Panc1 (cell line): ENCODE data around the gene ACOXL. TPM values are rescaled to one million over a fixed set of nuclear protein-coding genes. Genes with fewer than 3 reads are reported as not detected.

Experiments
- ATAC-seq: fragments of 200-7000 bp; cut with Tn5 transposase; 2 replicates; pipeline ENCODE4 v1.9.1; 2020; ENCODE audit warnings: mild to moderate bottlenecking, moderate library complexity
- BruUV-seq: library from RNA; stranded (reverse); fragments of 400-500 nt; replicated peaks from 2 replicates; lab custom pipeline; 2021; lab: Mats Ljungman, UMichigan
- CTCF ChIA-PET: fragments of 300-600 bp; sonication (Branson Sonifier 250); formaldehyde crosslinking; loops from one replicate; lab custom pipeline; 2022; ENCODE audit warnings: antibody characterized with exemption; lab: Charles Lee
- POLR2A ChIA-PET: fragments of 300-600 bp; sonication (Branson Sonifier 250); formaldehyde crosslinking; loops from one replicate; lab custom pipeline; 2022; ENCODE audit warnings: antibody characterized with exemption; lab: Charles Lee
- DNase-seq: peaks from one replicate; pipeline ENCODE4 v3.0.0-alpha.2; 2010; ENCODE audit warnings: low read depth, low spot score
- H3K27ac ChIP-seq: 2 replicates; pipeline ENCODE4 v1.5.1; 2011; ENCODE audit warnings: mild to moderate bottlenecking, low read length, inconsistent platforms
- H3K27me3 ChIP-seq: fragments of 200-500 bp; sonication (Bioruptor generic); 2 replicates; pipeline ENCODE4 v1.6.0; 2014; ENCODE audit warnings: low read length, inconsistent platforms; ENCODE audit not compliant: control insufficient read depth, insufficient read depth
- H3K36me3 ChIP-seq: fragments of 200-500 bp; sonication (Bioruptor generic); 2 replicates; pipeline ENCODE4 v1.5.1; 2014; ENCODE audit warnings: inconsistent platforms, mild to moderate bottlenecking, low read length, moderate library complexity; ENCODE audit not compliant: control insufficient read depth, insufficient read depth
- H3K4me1 ChIP-seq: 2 replicates; pipeline ENCODE4 v1.5.1; 2011; ENCODE audit warnings: inconsistent platforms, mild to moderate bottlenecking, low read length, moderate library complexity; ENCODE audit not compliant: control insufficient read depth, insufficient read depth
- H3K4me3 ChIP-seq, 2 experiments: 2 replicates each; pipeline ENCODE4 v1.5.1; 2011 to 2012; ENCODE audit warnings: low read depth in 2 of 2, low read length in 2 of 2, mild to moderate bottlenecking in 2 of 2, inconsistent platforms in 1 of 2, moderate library complexity in 1 of 2
- H3K9me3 ChIP-seq: fragments of 200-500 bp; sonication (Bioruptor generic); 2 replicates; pipeline ENCODE4 v1.5.1; 2014; ENCODE audit warnings: low read depth, mild to moderate bottlenecking, inconsistent platforms, low read length, moderate library complexity; ENCODE audit not compliant: control insufficient read depth, insufficient read depth
- POLR2AphosphoS5 ChIP-seq: IDR thresholded peaks from 2 replicates; pipeline ENCODE4 v1.6.1; 2012; ENCODE audit warnings: mild to moderate bottlenecking, low read depth, low read length, moderate library complexity
- SIN3A ChIP-seq: IDR thresholded peaks from 2 replicates; pipeline ENCODE4 v1.6.1; 2012; ENCODE audit warnings: low read depth, mild to moderate bottlenecking, low read length, moderate library complexity, borderline replicate concordance; ENCODE audit not compliant: insufficient read depth
- TCF7L2 ChIP-seq: IDR thresholded peaks from 2 replicates; pipeline ENCODE4 v1.6.1; 2011; ENCODE audit warnings: mild to moderate bottlenecking, low read depth, low read length, inconsistent platforms
- in situ Hi-C: cut with HindIII; loops from 2 replicates; pipeline ENCODE4 v1.10.0; 2016; ENCODE audit warnings: low sequenced_read_pairs, low pct_unique_long_range_greater_than_20kb
- intact Hi-C: fragments of 100-400 bp; cut with micrococcal nuclease; formaldehyde crosslinking; loops from one replicate; pipeline ENCODE4 v1.10.0; 2022; ENCODE audit not compliant: unreplicated experiment
- total RNA-seq: library from RNA; stranded (reverse); gene quantifications from one replicate; pipeline ENCODE4 v1.2.1, GENCODE V29; 2021; ENCODE audit not compliant: unreplicated experiment
- TF ChIP-seq, protein P1 (sequence below): fragments of 450-650 bp; IDR thresholded peaks from 2 replicates; pipeline ENCODE4 v1.5.1; 2017; ENCODE audit warnings: mild to moderate bottlenecking
- TF ChIP-seq, protein P2 (sequence below), 2 experiments: IDR thresholded peaks; 2 replicates each; pipeline ENCODE4 v1.6.1; 2011 to 2012; ENCODE audit warnings: low read depth in 2 of 2, control low read depth in 1 of 2, low read length in 1 of 2, mild to moderate bottlenecking in 1 of 2, moderate library complexity in 1 of 2; ENCODE audit not compliant: insufficient read depth in 1 of 2

ACOXL gene
- total RNA-seq, 1 experiment from 2014 or later = 4.9 TPM

DNA sequence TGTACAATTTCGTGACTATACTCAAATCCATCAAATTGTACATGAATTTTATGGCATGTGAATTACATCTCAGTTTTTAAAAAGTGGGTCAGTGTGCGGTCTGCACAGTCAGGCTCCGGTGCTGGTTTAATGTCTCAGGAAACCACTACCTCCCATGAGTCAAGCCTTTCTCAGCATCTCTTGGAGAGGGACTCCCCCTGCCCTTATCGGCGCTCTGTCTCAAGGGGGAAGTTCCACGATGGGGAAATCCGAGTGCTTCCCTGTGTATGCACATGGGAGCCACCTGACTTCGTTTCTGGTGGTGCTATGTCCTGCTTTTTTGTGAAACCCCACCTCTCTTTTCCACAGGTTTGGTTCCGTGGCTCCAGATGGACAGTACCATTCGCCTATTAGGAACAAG, 72.5 kb downstream of the ACOXL start:
- TF ChIP-seq TCF7L2 (no peak), POLR2AphosphoS5 (no peak), SIN3A (no peak)
- TF ChIP-seq, protein P1, sequence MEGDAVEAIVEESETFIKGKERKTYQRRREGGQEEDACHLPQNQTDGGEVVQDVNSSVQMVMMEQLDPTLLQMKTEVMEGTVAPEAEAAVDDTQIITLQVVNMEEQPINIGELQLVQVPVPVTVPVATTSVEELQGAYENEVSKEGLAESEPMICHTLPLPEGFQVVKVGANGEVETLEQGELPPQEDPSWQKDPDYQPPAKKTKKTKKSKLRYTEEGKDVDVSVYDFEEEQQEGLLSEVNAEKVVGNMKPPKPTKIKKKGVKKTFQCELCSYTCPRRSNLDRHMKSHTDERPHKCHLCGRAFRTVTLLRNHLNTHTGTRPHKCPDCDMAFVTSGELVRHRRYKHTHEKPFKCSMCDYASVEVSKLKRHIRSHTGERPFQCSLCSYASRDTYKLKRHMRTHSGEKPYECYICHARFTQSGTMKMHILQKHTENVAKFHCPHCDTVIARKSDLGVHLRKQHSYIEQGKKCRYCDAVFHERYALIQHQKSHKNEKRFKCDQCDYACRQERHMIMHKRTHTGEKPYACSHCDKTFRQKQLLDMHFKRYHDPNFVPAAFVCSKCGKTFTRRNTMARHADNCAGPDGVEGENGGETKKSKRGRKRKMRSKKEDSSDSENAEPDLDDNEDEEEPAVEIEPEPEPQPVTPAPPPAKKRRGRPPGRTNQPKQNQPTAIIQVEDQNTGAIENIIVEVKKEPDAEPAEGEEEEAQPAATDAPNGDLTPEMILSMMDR = no peak
- TF ChIP-seq, protein P2, sequence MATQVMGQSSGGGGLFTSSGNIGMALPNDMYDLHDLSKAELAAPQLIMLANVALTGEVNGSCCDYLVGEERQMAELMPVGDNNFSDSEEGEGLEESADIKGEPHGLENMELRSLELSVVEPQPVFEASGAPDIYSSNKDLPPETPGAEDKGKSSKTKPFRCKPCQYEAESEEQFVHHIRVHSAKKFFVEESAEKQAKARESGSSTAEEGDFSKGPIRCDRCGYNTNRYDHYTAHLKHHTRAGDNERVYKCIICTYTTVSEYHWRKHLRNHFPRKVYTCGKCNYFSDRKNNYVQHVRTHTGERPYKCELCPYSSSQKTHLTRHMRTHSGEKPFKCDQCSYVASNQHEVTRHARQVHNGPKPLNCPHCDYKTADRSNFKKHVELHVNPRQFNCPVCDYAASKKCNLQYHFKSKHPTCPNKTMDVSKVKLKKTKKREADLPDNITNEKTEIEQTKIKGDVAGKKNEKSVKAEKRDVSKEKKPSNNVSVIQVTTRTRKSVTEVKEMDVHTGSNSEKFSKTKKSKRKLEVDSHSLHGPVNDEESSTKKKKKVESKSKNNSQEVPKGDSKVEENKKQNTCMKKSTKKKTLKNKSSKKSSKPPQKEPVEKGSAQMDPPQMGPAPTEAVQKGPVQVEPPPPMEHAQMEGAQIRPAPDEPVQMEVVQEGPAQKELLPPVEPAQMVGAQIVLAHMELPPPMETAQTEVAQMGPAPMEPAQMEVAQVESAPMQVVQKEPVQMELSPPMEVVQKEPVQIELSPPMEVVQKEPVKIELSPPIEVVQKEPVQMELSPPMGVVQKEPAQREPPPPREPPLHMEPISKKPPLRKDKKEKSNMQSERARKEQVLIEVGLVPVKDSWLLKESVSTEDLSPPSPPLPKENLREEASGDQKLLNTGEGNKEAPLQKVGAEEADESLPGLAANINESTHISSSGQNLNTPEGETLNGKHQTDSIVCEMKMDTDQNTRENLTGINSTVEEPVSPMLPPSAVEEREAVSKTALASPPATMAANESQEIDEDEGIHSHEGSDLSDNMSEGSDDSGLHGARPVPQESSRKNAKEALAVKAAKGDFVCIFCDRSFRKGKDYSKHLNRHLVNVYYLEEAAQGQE (IDR thresholded peaks at IDR 0.05; ENCODE audit: insufficient read depth in 1 of 2, low read depth in 2 of 2, low read length in 1 of 2) = no peak
- Histone ChIP-seq H3K9me3 (no peaks in the 10 kb centered on the region), H3K36me3 (no peaks in the 10 kb centered on the region), H3K4me3 (no peak overlapping the region), H3K27me3 (peaks cover 4% of the 10 kb centered on the region; the same call in 1 of the 2 replicates), H3K4me1 (no peaks in the 10 kb centered on the region), H3K27ac (no peak overlapping the region)
- ChIA-PET POLR2A (no interaction called here), CTCF (interaction anchor here (0.5 kb wide), 1 partner anchor 118 kb away, joined by 10 read pairs; no protein-coding TSS in a partner anchor)
- no TSS peak for BruUV-seq
- intact Hi-C loops = no loop called here
- DNase-seq (no peak), ATAC-seq (no peak)
- in situ Hi-C loops = no loop called here

DNA sequence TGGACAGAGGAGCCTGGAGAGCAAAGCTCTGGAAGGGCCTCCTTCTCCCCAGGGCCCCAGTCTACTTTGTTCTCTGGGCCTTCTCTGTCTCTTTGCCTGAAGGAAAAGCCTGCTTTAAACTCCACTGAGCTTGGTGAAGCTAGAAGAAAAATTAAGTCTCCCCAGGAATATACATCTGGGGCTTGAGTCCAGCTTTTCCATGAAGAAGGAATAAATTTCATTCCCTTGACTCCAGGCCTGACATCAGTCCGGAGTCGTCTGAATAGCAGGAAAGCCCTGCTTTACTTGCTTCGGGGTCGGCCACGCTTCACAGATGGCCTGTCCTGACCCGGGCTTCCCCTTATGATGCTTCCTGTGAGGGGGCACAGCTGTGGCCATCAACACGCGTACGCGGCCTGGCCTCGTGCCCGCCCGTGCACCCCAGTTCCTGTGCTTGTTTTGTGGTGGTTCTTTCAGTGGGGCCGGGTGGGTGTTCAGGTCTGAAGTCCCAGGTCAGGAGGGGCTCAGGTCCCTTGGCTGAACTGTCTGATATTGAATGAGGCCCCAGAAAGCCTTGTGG, 73.6 kb downstream of the ACOXL start:
- no peaks in the 10 kb centered on the region for H3K9me3 ChIP-seq
- no peak for ATAC-seq
- intact Hi-C loops (no loop called here), in situ Hi-C loops (no loop called here)
- POLR2A ChIA-PET = no interaction called here
- no peaks in the 10 kb centered on the region for H3K4me1 ChIP-seq
- H3K4me3 ChIP-seq = no peak overlapping the region
- no peak overlapping the region for H3K27ac ChIP-seq
- BruUV-seq = no TSS peak
- CTCF ChIA-PET = no interaction called here
- peaks cover 4% of the 10 kb centered on the region; the same call in 1 of the 2 replicates for H3K27me3 ChIP-seq
- DNase-seq = no peak
- TF ChIP-seq SIN3A = no peak
- TF ChIP-seq, protein P1 = no peak
- TF ChIP-seq POLR2AphosphoS5 = no peak
- TF ChIP-seq TCF7L2 = no peak
- TF ChIP-seq, protein P2 (IDR thresholded peaks at IDR 0.05; ENCODE audit: insufficient read depth in 1 of 2, low read depth in 2 of 2, low read length in 1 of 2) = no peak
- no peaks in the 10 kb centered on the region for H3K36me3 ChIP-seq
